AG04450 (cell line): ENCODE data around the gene KRTAP5-1. TPM values are rescaled to one million over a fixed set of nuclear protein-coding genes. Genes with fewer than 3 reads are reported as not detected.

Experiments
- CTCF ChIA-PET: fragments of 300-600, 350-600 bp; formaldehyde crosslinking; extraction: SDS; loops from one replicate; lab custom pipeline; 2022; ENCODE audit warnings: antibody characterized with exemption, inconsistent platforms; lab: Charles Lee
- POLR2A ChIA-PET: fragments of 350-600 bp; formaldehyde crosslinking; extraction: SDS; loops from one replicate; lab custom pipeline; 2021; ENCODE audit warnings: antibody characterized with exemption, inconsistent platforms; lab: Yijun Ruan, JAX
- DNase-seq: peaks from one replicate; pipeline ENCODE4 v3.0.0-alpha.2; 2011; ENCODE audit warnings: low read depth, low spot score
- H3K27ac ChIP-seq: one replicate; pipeline ENCODE4 v1.5.1; 2012; ENCODE audit warnings: low read depth, low read length, control low read depth
- H3K27me3 ChIP-seq: one replicate; pipeline ENCODE4 v1.6.0; 2012; ENCODE audit warnings: low read length; ENCODE audit not compliant: control insufficient read depth, insufficient read depth
- H3K4me3 ChIP-seq: 2 replicates; pipeline ENCODE4 v1.5.1; 2011; ENCODE audit warnings: mild to moderate bottlenecking, low read depth, low read length, control low read depth
- H3K9me3 ChIP-seq: 2 replicates; pipeline ENCODE4 v1.5.1; 2012; ENCODE audit warnings: low read length; ENCODE audit not compliant: control insufficient read depth, insufficient read depth
- CTCF ChIP-seq: IDR thresholded peaks from 2 replicates; pipeline ENCODE4 v1.5.1; 2011; ENCODE audit warnings: low read depth, low read length, control low read depth, inconsistent platforms
- polyA plus RNA-seq: library from polyadenylated mRNA; depleted of rRNA; stranded (reverse); fragments of >200 nt; gene quantifications from 2 replicates; pipeline ENCODE4 v1.2.3, GENCODE V29; 2011

KRTAP5-1 gene
- polyA plus RNA-seq, 1 experiment, result not detected

GRCh38 chr11:1568441-1568911 is 16.6 kb downstream of the KRTAP5-1 start:
- Histone ChIP-seq H3K27me3 (peaks cover 10% of the 10 kb centered on the region), H3K27ac (no peak overlapping the region), H3K4me3 (no peak overlapping the region), H3K9me3 (no peaks in the 10 kb centered on the region; the same call in 1 of the 2 replicates)
- CTCF ChIA-PET, result interaction anchor here (0.6 to 1.4 kb wide), 2 partner anchors 22 to 1003 kb away, joined by 3 to 5 read pairs; no protein-coding TSS in a partner anchor
- no peak for DNase-seq
- TF ChIP-seq CTCF, result no peak
- POLR2A ChIA-PET, result no interaction called here

GRCh38 chr11:1567721-1568100 is 17.4 kb downstream of the KRTAP5-1 start:
- Histone ChIP-seq H3K27ac (no peak overlapping the region), H3K9me3 (no peaks in the 10 kb centered on the region), H3K27me3 (peaks cover 2% of the 10 kb centered on the region), H3K4me3 (no peak overlapping the region)
- CTCF ChIA-PET, result no interaction called here
- TF ChIP-seq CTCF, result no peak
- POLR2A ChIA-PET, result no interaction called here
- no peak for DNase-seq

GRCh38 chr11:1567052-1567720 is 17.9 kb downstream of the KRTAP5-1 start:
- no peaks in the 10 kb centered on the region for H3K27me3 ChIP-seq
- H3K9me3 ChIP-seq, result no peaks in the 10 kb centered on the region
- TF ChIP-seq CTCF, result no peak
- no peak overlapping the region for H3K4me3 ChIP-seq
- ChIA-PET POLR2A (no interaction called here), CTCF (no interaction called here)
- H3K27ac ChIP-seq, result no peak overlapping the region
- DNase-seq, result no peak

GRCh38 chr11:1566381-1567051 is 18.6 kb downstream of the KRTAP5-1 start:
- Histone ChIP-seq H3K27ac (no peak overlapping the region), H3K27me3 (no peaks in the 10 kb centered on the region), H3K9me3 (no peaks in the 10 kb centered on the region), H3K4me3 (no peak overlapping the region)
- no peak for DNase-seq
- CTCF ChIA-PET, result interaction anchor here (2.5 kb wide), 1 partner anchor 20 kb away, joined by 14 read pairs; no protein-coding TSS in a partner anchor
- POLR2A ChIA-PET, result interaction anchor here (0.6 kb wide), 1 partner anchor 748 kb away, joined by 3 read pairs; the partner anchor contains the start of gene PNPLA2
- no peak for TF ChIP-seq CTCF

GRCh38 chr11:1565904-1566247 is 19.2 kb downstream of the KRTAP5-1 start:
- Histone ChIP-seq H3K4me3 (no peak overlapping the region), H3K27ac (no peak overlapping the region), H3K27me3 (no peaks in the 10 kb centered on the region), H3K9me3 (no peaks in the 10 kb centered on the region)
- CTCF ChIA-PET, result interaction anchor here (1.8 to 2.5 kb wide), 2 partner anchors 19 to 29 kb away, joined by 9 to 14 read pairs; no protein-coding TSS in a partner anchor
- POLR2A ChIA-PET, result interaction anchor here (0.6 kb wide), 1 partner anchor 747 kb away, joined by 3 read pairs; the partner anchor contains the start of gene PNPLA2
- DNase-seq, result no peak
- no peak for TF ChIP-seq CTCF
